D341Med (cell line): ENCODE measurements around the gene EPC1.

Experiments
- DNase-seq: peaks from one replicate; pipeline ENCODE4 v3.0.0; 2012; ENCODE audit warnings: low spot score

EPC1 gene

GRCh38 chr10:32337350-32337749, 9.6 kb downstream of the EPC1 start:
- DNase-seq: no peak

- DNase-seq: no peak
These were observed 13.1 kb downstream of the EPC1 start for GRCh38 chr10:32333849-32334248.

- DNase-seq: peak; percentile 22
These were observed 14.6 kb downstream of the EPC1 start for GRCh38 chr10:32332299-32332750.

- no peak for DNase-seq
These were observed 15.4 kb downstream of the EPC1 start for GRCh38 chr10:32331606-32332005.

- DNase-seq: no peak
These were observed 16.7 kb downstream of the EPC1 start for GRCh38 chr10:32330214-32330613.

- DNase-seq: no peak
These were observed 17.9 kb downstream of the EPC1 start for GRCh38 chr10:32329061-32329460.

- no peak for DNase-seq
These were observed 18.5 kb downstream of the EPC1 start for GRCh38 chr10:32328499-32328898.

GRCh38 chr10:32327364-32327691, 19.6 kb downstream of the EPC1 start:
- no peak for DNase-seq

GRCh38 chr10:32326680-32327363, 20.1 kb downstream of the EPC1 start:
- no peak for DNase-seq

- DNase-seq: no peak
These were observed 20.8 kb downstream of the EPC1 start for GRCh38 chr10:32326119-32326518.

- no peak for DNase-seq
These were observed 23.9 kb downstream of the EPC1 start for GRCh38 chr10:32323051-32323450.

- DNase-seq: no peak
These were observed 25.8 kb downstream of the EPC1 start for GRCh38 chr10:32321016-32321631.

- no peak for DNase-seq
These were observed 28.5 kb downstream of the EPC1 start for GRCh38 chr10:32318476-32318896.

GRCh38 chr10:32317795-32318357, 29.1 kb downstream of the EPC1 start:
- no peak for DNase-seq

- no peak for DNase-seq
These were observed 31.5 kb downstream of the EPC1 start for GRCh38 chr10:32315424-32315823.

GRCh38 chr10:32314588-32314987, 32.4 kb downstream of the EPC1 start:
- DNase-seq: no peak

GRCh38 chr10:32308027-32308603, 38.8 kb downstream of the EPC1 start:
- no peak for DNase-seq

GRCh38 chr10:32307609-32308008, 39.3 kb downstream of the EPC1 start:
- no peak for DNase-seq

GRCh38 chr10:32299354-32299980, 47.5 kb downstream of the EPC1 start:
- DNase-seq: no peak

GRCh38 chr10:32298075-32298812, 48.7 kb downstream of the EPC1 start:
- DNase-seq: no peak

- DNase-seq: no peak
These were observed 51.9 kb downstream of the EPC1 start for GRCh38 chr10:32295027-32295426.

- DNase-seq: no peak
These were observed 53.4 kb downstream of the EPC1 start for GRCh38 chr10:32293581-32293980.
